ENCODE data around the gene C10orf53.

- no peak for TF ChIP-seq CTCF (IDR thresholded peaks at IDR 0.05)
- TF ChIP-seq EP300 (IDR thresholded peaks at IDR 0.05): no peak
Measured at GRCh38 chr10:49644035-49644646, 35.3 kb upstream of the C10orf53 start.

Data from tibial nerve (tissue), 4 donors.